Stimulated activated CD4-positive, alpha-beta T cell treated with anti-CD3 and anti-CD28 coated beads, Interleukin-1b, Interleukin-23, amount 100 ng/mL, for 24 hours (primary cell): ENCODE data around the gene NIM1K.
"Not testable (repeated sequence)": the region's sequence is repeated elsewhere in the genome, so short reads cannot be mapped to it uniquely, and the experiment has no call there.

Experiments
- DNase-seq, 4 experiments: peaks; one replicate each; pipeline ENCODE4 v3.0.0-alpha.2; 2020; ENCODE audit warnings: low read depth in 4 of 4, low spot score in 1 of 4

NIM1K gene

DNA sequence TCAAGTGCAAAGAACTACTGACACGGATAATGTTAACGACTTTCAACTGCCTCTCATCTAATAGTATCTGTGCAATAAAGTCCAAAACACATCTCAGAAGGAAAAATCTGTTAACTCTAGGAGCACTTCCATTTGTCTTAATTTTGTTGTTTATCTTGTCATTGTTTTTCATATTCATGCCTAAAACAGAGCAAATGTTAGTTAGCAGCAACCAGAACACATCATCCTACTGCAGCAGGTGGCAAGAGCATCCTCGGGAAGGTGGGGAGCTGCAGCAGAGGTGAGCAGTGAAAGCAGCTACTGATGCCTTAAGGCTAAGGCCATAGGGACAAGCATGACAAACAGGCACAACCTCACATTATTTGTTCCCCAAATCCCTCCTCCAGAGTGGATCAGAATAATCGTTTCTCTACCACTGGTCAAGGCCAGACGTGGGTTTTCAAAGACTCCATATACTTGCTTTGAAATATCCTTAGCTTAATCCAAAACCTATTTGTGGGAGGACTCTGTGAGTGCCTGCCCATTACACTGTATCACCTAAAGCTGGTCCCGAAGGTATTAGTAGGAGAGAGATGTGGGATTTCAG, 120.1 kb downstream of the NIM1K start:
- no peak for DNase-seq

DNA sequence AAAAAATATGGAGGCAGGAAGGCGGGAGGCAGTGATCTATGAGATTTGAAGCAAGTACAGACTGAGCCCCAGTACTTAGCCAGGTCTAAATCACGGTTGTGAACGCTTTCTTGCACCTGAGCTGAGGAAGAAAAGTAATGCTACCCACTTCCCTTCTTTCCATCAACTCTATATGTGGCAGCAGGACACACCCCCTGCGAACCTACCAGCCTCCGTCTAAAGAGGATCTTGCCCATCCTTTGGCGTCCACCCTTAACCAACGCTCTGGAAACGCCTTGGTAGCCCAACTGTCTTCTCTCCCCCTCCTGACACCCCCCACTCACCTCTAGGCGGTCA, 120.6 kb downstream of the NIM1K start:
- no peak for DNase-seq

DNA sequence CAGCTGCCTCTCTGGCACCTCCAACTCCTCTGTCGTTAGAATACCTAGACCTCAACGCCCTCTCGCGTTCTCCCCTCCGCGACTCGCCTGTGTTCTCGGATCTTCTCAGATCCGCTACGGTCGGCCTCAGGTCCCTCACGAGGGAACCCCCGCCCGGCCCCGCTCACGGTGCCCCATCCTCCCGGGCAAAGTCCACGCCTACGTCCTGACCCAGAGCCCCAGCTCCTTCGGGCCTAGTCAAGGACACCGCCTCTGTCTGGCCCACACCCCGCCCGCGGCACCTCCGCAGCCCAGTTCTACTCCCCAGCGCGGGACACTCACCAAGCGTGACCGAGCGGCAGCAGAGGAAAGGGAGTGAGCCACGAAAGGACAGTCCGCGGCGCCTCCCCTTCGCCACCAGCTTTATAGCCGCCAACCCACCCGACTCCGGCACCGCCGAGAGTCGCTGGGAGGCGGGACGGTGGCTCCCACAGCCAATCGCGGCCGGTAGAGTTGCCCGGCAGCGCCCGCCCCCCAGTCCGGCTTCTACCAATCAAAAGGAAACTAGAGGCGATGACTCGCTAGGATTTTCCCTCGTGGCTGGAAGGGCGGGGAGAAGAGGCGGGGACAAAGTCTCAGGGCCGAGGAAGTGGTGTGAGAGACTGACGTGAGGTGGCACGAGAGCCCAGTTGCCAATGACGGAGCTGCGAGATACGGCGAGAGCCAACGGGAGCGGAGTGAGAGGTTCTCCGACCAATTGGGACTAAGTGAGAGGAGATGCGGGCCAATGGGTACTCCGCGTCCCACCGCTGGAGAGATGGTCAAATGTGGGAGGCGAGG, 121.2 kb downstream of the NIM1K start, which contains the start of gene HMGCS1:
HMGCS1 (minus strand) TSS at position 378 of the 819 bp plus-strand sequence. CDS start 14,447 bp downstream, outside the sequence.
- DNase-seq: peak; percentile 83 to 98 (median 92)

DNA sequence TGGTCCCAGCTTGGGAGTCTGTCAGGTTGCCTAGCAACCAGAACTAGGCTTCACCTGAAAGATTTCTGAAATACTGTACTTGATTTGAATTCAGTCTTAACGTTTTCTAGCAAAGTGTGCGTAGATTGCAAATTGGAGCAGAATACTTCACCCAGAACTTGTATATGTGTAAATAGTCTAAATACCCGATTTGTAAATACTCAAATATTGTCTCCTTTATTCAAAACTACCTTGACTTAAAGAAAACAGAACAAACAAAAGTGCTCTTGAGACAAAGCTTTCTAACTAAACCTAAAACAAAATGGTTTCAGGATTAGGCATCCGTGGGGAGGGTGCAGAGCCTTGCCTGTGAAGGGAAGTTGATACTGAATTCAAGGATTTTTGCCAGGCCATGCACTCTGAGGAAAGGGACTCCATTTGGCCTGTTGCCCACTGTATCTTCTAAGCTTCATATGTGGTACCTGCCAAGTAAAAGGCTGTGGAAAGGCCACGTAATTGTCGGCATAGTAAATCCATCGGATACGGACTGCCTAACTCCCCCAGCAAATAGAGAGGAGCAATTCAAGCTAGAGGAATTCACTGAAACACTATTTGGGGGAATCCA, 121.9 kb downstream of the NIM1K start:
- DNase-seq: no peak

DNA sequence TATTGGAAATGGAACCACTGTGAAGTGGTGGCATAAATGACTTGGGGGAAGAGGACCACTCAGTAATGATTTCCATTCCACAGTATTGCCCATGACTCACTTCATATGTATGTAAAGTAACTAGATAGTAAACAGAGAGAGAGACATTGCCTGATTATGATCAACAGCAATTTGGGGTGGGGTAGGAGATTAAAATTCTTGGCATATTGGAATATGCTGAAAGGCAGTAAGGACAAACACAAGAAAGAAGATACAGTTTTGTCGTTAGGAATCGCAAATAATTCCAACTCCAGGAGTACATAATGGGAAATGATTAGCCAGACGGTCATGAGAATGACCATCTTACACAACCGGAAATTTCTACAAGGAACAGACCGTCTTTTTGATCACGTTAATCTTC, 122.7 kb downstream of the NIM1K start:
- DNase-seq: no peak

DNA sequence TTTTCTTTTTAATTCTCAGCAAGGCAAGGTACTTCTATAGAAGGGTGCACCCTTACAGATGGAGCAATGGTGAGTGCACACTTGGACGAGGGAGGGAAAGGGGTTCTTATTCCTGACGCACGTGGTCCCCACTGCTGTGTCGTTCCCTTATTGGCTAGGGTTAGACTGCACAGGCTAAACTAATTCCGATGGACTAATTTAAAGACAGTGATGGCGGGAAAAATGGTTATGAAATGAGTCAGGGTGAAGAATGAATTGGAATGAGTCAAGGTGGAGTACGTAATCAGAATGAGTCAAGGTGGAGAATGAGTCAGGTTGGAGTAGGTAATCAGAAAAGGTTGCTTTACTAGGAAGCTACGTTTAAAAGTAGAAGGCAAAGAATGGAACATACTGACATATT, 123.2 kb downstream of the NIM1K start:
- DNase-seq: no peak

DNA sequence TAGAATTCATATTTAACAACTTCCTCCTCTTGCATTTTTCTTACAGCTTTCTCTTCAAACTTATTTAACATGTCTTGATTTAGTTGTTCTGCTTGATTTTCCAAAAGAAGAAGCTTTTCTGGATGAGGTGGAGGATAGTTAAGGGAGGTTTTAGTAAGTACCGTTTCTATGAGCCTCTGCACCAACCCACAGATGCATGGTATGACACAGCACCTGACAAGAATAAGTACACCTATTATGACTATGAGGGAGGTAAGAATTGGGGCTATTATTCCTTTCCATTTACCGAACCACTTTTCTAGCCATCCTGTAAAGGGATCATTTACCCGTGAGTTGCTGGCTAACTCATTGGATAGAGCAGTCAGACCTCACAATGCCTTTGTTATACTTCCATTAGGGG, 123.7 kb downstream of the NIM1K start:
- DNase-seq: no peak

DNA sequence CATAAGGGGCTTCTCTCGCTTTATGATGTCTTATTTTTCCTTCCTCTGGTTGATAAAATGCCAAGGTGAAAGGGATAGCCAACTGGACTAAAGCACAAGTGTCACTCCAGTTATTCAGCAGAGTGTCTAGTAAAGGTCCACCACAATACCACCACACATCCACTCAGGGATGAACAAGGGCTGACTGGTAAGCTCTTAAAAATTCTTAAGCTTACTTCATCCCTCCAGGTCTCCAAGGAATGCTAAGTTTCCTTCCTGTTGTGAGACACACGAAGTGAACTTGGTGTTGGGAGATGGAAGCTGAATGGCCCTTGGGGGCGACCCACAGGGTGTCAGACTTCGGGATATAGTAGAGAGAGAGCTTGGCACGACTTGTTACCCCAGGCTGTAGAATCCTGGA, 124.4 kb downstream of the NIM1K start:
- DNase-seq: no peak

DNA sequence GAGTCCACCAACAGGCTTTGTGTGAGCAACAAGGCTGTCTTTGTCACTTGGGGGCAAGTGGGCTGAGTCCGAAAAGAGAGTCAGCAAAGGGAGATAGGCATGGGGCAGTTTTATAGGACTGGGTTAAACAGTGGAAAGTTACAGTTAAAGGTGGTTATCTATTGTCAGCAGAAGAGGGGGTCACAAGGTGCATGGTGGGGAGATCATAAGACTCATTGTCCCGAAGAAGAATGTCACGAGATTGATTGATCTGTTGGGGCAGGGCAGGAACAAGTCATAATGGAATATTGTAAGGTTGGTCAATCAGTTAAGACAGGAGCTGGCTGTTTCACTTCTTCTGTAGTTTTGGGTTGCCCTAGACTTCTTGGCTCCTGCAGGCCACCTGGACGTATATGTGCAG, 128.8 kb downstream of the NIM1K start:
- no peak for DNase-seq

DNA sequence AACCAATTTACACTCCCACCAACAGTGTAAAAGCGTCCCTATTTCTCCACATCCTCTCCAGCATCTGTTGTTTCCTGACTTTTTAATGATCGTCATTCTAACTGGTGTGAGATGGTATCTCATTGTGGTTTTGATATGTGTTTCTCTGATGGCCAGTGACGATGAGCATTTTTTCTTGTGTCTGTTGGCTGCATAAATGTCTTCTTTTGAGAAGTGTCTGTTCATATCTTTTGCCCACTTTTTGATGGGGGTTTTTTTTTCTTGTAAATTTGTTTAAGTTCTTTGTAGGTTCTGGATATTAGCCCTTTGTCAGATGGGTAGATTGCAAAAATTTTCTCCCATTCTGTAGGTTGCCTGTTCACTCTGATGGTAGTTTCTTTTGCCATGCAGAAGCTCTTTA, 131.5 kb downstream of the NIM1K start:
- DNase-seq: not testable (repeated sequence)

DNA sequence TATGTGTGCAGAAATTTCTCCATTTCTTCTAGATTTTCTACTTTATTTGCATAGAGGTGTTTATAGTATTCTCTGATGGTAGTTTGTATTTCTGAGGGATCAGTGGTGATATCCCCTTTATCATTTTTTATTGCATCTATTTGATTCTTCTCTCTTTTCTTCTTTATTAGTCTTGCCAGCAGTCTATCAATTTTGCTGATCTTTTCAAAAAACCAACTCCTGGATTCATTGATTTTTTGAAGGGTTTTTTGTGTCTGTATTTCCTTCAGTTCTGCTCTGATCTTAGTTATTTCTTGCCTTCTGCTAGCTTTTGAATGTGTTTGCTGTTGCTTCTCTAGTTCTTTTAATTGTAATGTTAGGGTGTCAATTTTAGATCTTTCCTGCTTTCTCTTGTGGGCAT, 133.6 kb downstream of the NIM1K start:
- DNase-seq: not testable (repeated sequence)
